ENCODE measurements around the gene RAB11FIP4.
"Not testable (repeated sequence)": the region's sequence is repeated elsewhere in the genome, so short reads cannot be mapped to it uniquely, and the experiment has no call there.

RAB11FIP4 gene

GRCh38 chr17:31431852-31432658 lies 40.6 kb downstream of the RAB11FIP4 start:
- DNase-seq (ENCODE audit: extremely low read depth in 1 of 2, low read depth in 1 of 2): no peak

GRCh38 chr17:31433091-31433790 lies 41.8 kb downstream of the RAB11FIP4 start:
- DNase-seq (ENCODE audit: extremely low read depth in 1 of 2, low read depth in 1 of 2): peak in 1 of 2 donors; percentile 19

- no peak for DNase-seq (ENCODE audit: extremely low read depth in 1 of 2, low read depth in 1 of 2)
Measured at GRCh38 chr17:31433811-31434726, 42.6 kb downstream of the RAB11FIP4 start.

- no peak for DNase-seq (ENCODE audit: extremely low read depth in 1 of 2, low read depth in 1 of 2)
Measured at GRCh38 chr17:31434727-31435050, 43.2 kb downstream of the RAB11FIP4 start.

- no peak for DNase-seq (ENCODE audit: extremely low read depth in 1 of 2, low read depth in 1 of 2)
Measured at GRCh38 chr17:31435581-31435980, 44.1 kb downstream of the RAB11FIP4 start.

GRCh38 chr17:31437720-31438400 lies 46.4 kb downstream of the RAB11FIP4 start:
- no peak for DNase-seq (ENCODE audit: extremely low read depth in 1 of 2, low read depth in 1 of 2)

- no peak for DNase-seq (ENCODE audit: extremely low read depth in 1 of 2, low read depth in 1 of 2)
Measured at GRCh38 chr17:31439716-31440115, 48.2 kb downstream of the RAB11FIP4 start.

- DNase-seq (ENCODE audit: extremely low read depth in 1 of 2, low read depth in 1 of 2): no peak
Measured at GRCh38 chr17:31442276-31442675, 50.8 kb downstream of the RAB11FIP4 start.

GRCh38 chr17:31442856-31443255 lies 51.4 kb downstream of the RAB11FIP4 start:
- DNase-seq (ENCODE audit: extremely low read depth in 1 of 2, low read depth in 1 of 2): not testable (repeated sequence)

- DNase-seq (ENCODE audit: extremely low read depth in 1 of 2, low read depth in 1 of 2): no peak
Measured at GRCh38 chr17:31443386-31443785, 51.9 kb downstream of the RAB11FIP4 start.

- no peak for DNase-seq (ENCODE audit: extremely low read depth in 1 of 2, low read depth in 1 of 2)
Measured at GRCh38 chr17:31444026-31444425, 52.6 kb downstream of the RAB11FIP4 start.

- no peak for DNase-seq (ENCODE audit: extremely low read depth in 1 of 2, low read depth in 1 of 2)
Measured at GRCh38 chr17:31446195-31446967, 54.9 kb downstream of the RAB11FIP4 start.

GRCh38 chr17:31448467-31449077 lies 57.1 kb downstream of the RAB11FIP4 start:
- no peak for DNase-seq (ENCODE audit: extremely low read depth in 1 of 2, low read depth in 1 of 2)

- no peak for DNase-seq (ENCODE audit: extremely low read depth in 1 of 2, low read depth in 1 of 2)
Measured at GRCh38 chr17:31449111-31449510, 57.6 kb downstream of the RAB11FIP4 start.

GRCh38 chr17:31449746-31450145 lies 58.3 kb downstream of the RAB11FIP4 start:
- no peak for DNase-seq (ENCODE audit: extremely low read depth in 1 of 2, low read depth in 1 of 2)

GRCh38 chr17:31452101-31452500 lies 60.6 kb downstream of the RAB11FIP4 start:
- DNase-seq (ENCODE audit: extremely low read depth in 1 of 2, low read depth in 1 of 2): no peak

GRCh38 chr17:31452561-31453110 lies 61.2 kb downstream of the RAB11FIP4 start:
- DNase-seq (ENCODE audit: extremely low read depth in 1 of 2, low read depth in 1 of 2): no peak

GRCh38 chr17:31453896-31454295 lies 62.4 kb downstream of the RAB11FIP4 start:
- no peak for DNase-seq (ENCODE audit: extremely low read depth in 1 of 2, low read depth in 1 of 2)

GRCh38 chr17:31456814-31457213 lies 65.3 kb downstream of the RAB11FIP4 start:
- DNase-seq (ENCODE audit: extremely low read depth in 1 of 2, low read depth in 1 of 2): no peak
